Ammon's horn (tissue), 1 donor: ENCODE measurements around the gene OVOL2.
"Not testable (repeated sequence)": the region's sequence is repeated elsewhere in the genome, so short reads cannot be mapped to it uniquely, and the experiment has no call there.

Experiments used
- DNase-seq: peaks from one replicate; pipeline ENCODE4 v3.0.0-alpha.2; 2016; ENCODE audit warnings: low spot score

The OVOL2 gene

DNA sequence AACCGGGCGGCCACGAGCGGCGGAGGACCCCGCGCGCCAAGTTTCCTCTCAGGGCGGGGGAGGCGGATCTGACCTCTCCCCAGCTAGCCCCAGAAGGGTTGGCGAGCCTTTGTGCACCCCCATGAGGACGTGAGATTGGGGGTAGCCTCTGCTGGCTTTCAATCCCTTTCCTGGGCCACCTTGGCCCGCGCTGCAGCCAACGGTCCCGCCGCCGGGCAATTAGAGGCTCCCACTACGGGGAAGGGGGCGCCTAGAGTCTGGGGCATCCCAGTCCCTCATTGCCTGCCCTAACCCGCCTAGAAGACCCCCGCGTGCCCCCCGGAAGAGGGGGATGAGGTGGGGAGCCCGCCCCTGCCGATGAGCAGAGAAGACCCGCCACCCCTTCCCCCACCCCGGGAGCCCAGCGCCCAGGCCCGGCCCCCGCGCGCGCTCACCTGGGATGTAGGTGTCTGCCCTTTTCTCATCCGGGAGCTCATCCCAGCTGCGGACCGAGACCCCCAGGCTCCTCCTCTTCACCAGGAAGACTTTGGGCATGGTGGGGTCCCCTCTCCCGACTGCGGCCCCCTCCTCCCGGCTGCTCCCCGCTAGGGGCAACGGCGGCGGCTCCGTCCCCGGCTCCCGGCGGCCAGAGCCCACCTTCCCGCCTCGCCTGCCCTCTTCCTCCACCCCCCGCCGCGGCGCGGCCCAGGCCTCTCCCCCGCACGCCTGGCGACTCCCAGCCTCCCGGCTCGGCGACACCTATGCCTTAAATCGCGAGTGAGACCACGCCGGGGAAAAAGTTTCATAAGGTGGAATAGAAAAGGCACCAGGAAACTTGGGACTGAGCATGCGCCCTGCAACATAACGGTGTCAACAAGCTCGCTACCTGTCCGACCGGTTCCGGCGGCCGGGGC is at the start of gene OVOL2:
TSS of gene OVOL2 (minus strand) at position 816 of the 893 bp plus-strand sequence. CDS start at position 534, 282 bp downstream.
- no peak for DNase-seq

DNA sequence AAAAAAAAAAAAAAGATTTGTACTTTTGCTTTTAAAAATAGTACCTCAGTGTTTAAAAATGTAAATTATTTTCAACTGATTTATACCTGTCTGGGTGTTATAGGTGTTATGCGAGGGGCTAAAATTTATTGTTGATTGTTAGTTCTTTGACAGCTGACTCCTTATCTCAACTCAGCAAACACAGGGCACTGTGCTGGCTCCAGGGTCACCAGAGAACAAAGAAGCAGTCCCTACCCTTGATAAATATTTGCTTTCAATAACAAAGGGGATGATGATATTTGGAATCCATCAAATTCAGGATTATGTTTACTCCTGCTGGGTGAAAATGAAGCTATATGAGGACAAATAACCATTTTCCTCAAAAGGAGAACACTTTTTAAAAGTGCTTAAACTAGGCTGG is 45.8 kb upstream of the OVOL2 start:
- no peak for DNase-seq

DNA sequence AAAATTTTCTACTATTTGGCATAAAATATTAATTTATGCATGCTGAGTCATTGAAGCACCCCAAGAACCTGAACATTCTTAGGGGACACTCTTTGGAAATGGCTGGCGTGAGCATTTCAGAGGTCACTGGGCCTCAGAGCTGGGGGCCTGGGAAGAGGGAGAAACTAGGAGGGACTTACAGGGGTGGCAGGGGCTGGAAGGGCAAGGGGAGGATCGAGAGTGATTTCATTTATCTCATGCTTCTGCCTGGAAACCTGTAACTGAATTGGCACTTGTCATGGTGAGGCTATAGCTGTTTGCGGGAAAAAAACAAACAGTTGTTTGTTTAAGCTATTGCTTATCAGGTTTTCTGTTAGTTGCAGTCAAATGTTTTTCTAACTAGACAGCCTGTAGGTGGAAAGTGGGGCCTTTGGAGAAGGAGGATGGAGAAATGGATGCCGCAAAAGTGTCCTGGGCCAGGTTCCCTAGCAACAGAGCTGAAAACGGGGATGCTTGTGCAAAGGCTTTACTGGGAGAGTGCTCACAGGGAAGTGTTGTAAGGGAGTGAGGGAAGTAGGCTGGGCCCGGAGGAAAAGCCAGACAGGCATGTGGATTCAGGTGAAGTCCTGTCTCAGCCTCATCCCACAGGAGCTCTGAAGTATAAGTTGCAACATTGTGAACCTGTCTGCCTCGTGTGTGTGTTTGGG is 43.6 kb upstream of the OVOL2 start:
- DNase-seq = no peak

GRCh38 chr20:18100569-18100968 is 42.9 kb upstream of the OVOL2 start:
- not testable (repeated sequence) for DNase-seq

DNA sequence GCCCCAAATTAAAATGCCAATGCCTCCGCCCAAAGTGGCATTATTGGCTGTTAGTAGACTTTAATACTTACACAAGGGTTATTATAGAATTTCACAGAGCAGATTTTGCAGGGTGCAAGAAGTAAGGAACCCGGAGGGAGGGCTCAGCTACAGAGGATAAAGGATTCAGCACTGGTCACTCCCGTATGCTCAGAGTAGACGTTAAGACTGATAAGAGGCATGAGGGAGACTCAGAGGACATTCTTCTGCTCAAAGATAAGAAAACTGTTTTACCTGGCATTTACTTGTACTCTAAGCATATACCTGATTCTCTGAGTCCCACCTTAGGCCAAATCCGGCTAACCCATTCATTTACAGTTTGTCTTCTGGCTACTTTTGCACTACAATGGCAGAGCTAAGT is 36.5 kb upstream of the OVOL2 start:
- DNase-seq = no peak

DNA sequence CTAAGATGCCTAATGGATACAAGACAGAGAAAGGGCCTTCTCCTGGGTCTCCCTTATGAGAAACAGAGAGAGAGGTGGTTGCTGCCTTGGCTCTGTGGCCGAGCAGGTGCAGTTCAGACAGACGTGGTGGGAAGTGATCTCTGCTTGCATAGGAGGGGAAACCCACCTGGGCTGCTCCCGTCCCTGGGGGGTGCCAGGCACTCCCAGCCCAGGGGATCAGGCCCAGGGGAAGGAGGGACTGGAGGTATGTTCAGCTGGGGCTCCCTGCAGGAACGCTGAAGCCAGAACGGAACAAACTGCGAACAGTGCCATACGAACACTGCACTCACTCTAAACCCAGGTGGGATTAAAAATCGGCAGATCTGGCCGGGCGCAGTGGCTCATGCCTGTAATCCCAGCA is 35.7 kb upstream of the OVOL2 start:
- no peak for DNase-seq

GRCh38 chr20:18092890-18093289 is 35.2 kb upstream of the OVOL2 start:
- no peak for DNase-seq

GRCh38 chr20:18091623-18092022 is 33.9 kb upstream of the OVOL2 start:
- DNase-seq = no peak

DNA sequence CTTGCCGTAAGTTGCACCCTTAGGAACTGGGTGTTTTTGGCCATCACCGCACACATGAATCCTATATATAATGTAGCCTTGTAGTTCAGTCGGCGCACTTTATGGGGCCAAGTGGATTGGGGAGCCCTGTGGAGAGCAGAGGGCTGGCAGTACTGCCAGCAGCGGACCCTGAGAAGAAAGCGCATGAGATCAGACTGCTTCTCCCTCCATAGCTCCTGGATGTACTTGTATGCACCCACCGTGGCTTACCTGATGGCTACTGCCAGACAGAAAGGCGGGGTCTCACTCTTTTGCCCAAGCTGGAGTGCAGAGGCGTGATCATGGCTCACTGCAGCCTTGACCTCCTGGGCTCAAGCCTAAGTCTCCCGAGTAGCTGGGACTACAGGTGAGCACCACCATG is 32.8 kb upstream of the OVOL2 start:
- no peak for DNase-seq

GRCh38 chr20:18090044-18090443 is 32.3 kb upstream of the OVOL2 start:
- DNase-seq = no peak

DNA sequence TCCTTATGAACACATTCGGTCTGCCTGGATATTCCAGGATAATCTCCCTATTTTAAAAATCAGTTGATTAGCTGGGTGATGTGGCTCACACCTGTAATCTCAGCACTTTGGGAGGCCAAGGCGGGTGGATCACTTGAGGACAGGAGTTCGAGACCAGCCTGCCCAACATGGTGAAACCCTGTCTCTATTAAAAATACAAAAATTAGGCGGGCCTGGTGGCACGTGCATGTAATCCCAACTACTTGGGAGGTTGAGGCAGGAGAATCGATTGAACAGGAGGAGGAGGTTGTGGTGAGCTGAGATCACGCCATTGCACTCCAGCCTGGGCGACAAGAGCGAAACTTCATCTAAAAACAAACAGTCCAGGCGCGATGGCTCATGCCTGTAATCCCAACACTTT is 31.1 kb upstream of the OVOL2 start:
- DNase-seq = not testable (repeated sequence)

- not testable (repeated sequence) for DNase-seq
These were observed 30.6 kb upstream of the OVOL2 start for GRCh38 chr20:18088298-18088697.

DNA sequence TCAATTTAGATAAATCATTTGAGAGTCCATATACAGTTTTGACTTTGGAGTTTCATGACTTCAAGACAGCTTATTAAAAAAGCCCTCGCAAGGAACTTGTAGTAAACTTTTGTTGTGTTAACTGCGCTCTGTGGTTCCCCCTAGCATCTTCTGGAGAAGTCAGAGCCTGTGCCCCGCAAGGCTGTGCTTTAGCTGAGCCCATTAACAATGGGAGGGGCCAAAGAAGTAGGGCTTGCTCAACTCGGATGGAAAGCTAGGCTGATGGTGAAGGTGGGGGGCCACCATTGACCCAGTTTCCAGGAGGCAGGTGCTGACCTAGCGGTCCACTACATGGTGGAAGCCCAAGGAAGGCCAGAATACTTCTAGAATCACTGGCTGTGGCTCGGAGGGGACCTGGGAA is 29.3 kb upstream of the OVOL2 start:
- DNase-seq = no peak

- not testable (repeated sequence) for DNase-seq
These were observed 23.1 kb upstream of the OVOL2 start for GRCh38 chr20:18080836-18081235.

- no peak for DNase-seq
These were observed 22.1 kb upstream of the OVOL2 start for GRCh38 chr20:18079756-18080353.

DNA sequence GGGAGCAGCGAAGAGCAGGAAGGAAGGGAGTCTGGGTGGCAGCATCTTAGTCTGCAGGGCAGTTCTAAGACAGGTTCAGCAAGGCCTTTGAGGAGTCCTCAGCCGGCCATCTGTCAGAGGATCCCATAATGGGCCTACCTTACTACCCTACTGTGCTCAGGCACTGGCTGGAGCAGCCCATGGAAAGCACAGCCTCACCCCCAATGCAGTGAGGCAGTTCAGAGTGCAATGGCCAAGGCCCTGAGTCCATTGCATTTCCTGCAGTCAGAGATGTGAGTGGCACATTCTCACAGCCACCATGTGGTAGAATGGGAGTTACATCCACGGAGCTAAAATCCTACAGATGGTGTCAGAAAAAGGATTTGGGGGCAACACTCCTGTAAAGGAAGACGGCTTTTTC is 19.4 kb upstream of the OVOL2 start:
- DNase-seq = no peak

DNA sequence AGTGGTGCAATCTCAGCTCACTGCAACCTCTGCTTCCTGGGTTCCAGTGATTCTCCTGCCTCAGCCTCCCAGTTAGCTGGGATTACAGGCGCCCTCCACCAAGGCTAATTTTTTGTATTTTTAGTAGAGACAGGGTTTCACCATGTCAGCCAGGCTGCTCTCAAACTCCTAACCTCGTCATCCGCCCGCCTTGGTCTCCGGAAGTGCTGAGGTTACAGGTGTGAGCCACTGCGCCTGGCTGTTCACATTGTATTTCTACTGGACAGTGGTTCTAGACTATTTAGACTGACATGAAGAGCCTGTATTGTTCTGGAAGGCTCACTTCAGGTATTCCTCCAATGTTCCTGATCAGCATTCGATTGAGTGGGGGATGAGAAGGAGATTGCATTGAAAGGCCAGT is 14.8 kb upstream of the OVOL2 start:
- no peak for DNase-seq

- DNase-seq = no peak
These were observed 9.0 kb upstream of the OVOL2 start for GRCh38 chr20:18066421-18067333.

GRCh38 chr20:18063676-18064075 is 6.0 kb upstream of the OVOL2 start:
- no peak for DNase-seq

DNA sequence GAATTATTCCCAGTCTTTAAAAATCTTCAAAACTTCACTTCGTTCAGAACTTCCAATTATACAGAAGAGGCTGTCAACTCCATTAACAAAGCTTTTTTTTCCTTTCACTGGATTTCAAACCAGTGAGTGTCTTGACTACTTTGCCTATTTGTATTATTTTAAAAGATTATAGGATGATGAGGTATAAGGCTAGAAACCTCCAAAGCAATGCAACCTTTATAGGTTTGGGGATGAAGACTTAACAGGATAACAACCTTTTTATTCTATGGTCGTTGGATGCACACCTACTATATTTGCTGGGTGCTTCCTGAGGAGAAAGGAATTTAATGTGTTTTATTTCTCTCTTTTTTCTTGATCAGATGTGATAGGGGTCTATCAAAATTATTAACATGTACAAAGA is 1.9 kb upstream of the OVOL2 start:
- DNase-seq = no peak

DNA sequence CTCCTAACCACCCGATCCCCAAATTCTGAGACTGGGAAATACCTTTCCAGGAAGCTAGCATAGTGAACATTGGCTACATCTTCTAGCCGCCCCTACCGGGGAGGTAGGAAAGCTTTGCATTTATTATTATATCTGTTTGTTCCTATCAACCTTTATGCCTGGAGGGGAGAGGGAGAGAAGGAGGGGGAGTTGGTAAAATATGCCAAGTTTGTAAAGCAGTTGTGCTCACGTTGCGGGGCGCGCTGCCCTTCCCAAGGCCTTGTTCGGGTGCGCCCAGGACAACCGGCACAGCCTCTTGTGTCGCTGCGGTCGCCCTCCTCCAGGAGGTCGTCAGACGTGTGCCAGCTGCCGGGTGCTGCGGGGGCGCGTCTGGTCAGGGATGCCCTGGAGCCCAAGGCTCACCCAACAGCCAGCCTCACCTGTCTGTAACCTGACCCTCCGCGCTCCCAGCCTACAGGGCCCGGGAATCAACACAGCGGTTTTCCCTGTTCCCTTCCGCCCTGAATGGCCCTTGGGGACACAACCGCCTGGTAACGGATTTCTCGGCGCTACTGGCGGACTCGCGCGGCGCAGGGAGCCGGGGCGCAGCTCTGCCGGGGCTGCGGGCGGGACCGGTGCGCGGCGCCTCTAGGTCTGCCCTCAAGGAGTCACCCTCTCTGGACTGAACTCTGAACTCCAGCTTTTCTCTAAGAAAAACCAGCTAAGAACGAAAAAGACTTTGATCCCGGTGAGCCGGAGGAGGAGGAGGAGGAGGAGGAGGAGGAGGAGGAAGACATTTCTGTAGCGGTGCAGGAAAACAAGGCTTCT is 1.1 kb upstream of the OVOL2 start:
- DNase-seq = no peak
